Measurements from ENCODE around the gene RBM17.

DNA sequence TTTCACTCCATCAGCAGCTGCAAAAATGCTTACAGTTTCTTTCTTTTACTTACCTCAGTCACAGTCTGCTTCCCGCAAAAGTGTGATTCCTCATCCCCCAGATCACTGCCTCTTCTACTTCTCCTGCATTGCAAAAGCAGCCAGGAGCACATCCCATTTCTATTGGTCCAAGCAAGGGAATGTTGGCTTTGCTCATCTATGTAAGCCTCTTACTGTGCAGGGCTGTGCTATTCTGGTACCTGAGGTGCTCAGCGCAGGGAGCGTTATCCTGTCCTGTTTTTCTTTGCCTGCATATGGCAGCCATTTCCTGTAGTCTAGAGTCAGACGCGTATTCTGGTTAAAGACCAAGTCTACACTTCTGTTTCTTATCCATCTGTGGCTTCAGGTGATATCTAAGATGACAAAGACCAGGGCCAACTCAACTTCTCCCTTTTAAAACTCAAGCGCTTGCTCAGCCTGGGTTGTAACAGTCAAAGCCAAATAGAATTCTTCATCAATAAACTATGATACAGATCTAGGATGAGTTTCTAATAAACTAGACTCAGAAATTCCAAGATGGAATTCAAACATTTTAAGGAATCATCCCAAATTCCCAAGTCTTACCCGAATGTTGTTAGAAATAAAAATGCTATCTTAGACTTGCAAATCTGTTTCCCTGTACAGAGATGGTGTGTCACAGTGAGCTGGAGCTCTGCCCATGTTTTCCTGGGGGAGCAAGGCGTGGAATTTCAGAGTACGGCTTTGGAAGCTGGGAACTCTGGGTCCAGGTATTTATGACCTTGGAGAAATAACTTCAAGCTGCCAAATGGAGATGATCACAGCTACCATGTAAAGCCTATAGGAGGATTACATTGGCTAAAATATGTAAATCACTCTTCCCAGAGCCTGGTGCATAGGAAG lies 6.1 kb upstream of the RBM17 start:
- TF ChIP-seq, protein P1, sequence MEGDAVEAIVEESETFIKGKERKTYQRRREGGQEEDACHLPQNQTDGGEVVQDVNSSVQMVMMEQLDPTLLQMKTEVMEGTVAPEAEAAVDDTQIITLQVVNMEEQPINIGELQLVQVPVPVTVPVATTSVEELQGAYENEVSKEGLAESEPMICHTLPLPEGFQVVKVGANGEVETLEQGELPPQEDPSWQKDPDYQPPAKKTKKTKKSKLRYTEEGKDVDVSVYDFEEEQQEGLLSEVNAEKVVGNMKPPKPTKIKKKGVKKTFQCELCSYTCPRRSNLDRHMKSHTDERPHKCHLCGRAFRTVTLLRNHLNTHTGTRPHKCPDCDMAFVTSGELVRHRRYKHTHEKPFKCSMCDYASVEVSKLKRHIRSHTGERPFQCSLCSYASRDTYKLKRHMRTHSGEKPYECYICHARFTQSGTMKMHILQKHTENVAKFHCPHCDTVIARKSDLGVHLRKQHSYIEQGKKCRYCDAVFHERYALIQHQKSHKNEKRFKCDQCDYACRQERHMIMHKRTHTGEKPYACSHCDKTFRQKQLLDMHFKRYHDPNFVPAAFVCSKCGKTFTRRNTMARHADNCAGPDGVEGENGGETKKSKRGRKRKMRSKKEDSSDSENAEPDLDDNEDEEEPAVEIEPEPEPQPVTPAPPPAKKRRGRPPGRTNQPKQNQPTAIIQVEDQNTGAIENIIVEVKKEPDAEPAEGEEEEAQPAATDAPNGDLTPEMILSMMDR (conservative IDR thresholded peaks at IDR 0.05), result no peak
- TF ChIP-seq ZFX (IDR thresholded peaks at IDR 0.05), result no peak

Measured in C4-2B (cell line).